ENCODE data around the gene COPS7B.

Gene COPS7B

DNA sequence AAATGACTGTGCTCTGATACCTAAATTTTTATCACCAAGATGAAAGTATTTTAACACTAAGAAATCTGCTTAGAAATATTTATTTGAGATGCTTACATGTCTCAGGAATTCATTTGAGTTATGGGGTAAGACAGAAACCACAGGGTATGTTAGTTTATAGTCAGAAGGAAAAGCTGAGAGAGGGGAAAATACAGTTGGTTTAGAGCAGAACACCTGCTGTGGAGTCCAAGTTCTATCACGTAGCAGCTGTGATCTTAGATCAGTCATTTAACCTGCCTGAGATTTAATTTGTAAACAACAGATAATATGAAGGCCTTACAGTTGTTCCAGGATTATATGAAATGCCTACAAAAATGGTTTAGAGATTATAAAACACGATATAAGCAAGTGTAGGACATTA lies 34.2 kb upstream of the COPS7B start:
- H3K27ac ChIP-seq = no peak overlapping the region
- TF ChIP-seq, protein P1, sequence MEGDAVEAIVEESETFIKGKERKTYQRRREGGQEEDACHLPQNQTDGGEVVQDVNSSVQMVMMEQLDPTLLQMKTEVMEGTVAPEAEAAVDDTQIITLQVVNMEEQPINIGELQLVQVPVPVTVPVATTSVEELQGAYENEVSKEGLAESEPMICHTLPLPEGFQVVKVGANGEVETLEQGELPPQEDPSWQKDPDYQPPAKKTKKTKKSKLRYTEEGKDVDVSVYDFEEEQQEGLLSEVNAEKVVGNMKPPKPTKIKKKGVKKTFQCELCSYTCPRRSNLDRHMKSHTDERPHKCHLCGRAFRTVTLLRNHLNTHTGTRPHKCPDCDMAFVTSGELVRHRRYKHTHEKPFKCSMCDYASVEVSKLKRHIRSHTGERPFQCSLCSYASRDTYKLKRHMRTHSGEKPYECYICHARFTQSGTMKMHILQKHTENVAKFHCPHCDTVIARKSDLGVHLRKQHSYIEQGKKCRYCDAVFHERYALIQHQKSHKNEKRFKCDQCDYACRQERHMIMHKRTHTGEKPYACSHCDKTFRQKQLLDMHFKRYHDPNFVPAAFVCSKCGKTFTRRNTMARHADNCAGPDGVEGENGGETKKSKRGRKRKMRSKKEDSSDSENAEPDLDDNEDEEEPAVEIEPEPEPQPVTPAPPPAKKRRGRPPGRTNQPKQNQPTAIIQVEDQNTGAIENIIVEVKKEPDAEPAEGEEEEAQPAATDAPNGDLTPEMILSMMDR (conservative IDR thresholded peaks at IDR 0.05) = no peak
- no peak for TF ChIP-seq ZFX (IDR thresholded peaks at IDR 0.05)

DNA sequence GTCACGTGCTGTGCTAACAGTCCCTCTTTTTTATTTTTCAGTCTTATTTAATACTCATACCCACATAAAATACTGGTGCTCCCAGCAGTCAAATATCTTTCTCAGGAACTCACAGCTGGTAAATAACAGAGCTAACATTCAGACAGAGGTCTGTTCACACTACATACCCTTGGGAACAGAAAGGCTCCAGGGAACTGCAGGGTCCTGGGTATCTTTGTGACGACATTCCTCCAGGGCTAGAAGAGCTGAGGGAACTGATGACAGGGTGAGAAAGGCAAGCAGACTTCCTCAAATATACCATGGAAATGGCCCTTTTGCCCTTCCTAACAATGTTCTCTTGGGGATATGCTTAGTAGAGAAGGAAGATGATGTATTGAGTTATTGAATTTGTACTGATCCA lies 24.5 kb upstream of the COPS7B start:
- TF ChIP-seq, protein P1 (conservative IDR thresholded peaks at IDR 0.05) = no peak
- no peak for TF ChIP-seq ZFX (IDR thresholded peaks at IDR 0.05)
- no peak overlapping the region for H3K27ac ChIP-seq

DNA sequence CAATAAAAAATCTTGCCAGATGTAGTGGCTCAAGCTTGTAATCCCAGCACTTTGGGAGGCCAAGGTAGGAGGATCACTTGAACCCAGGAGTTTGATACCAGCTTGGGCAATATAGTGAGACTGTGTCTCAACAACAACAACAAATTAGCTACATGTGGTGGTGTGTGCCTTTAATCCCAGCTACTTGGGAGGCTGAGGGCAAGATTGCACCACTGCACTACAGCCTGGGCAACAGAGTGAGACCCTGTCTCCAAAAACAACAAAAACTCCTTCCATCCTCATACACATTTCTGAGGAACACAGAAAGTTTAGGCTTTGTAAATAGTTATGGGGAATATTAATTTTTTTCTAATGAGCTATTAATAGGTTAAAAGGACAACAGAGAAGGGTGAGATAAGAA lies 22.1 kb upstream of the COPS7B start:
- no peak for TF ChIP-seq ZFX (IDR thresholded peaks at IDR 0.05)
- TF ChIP-seq, protein P1 (conservative IDR thresholded peaks at IDR 0.05) = no peak
- H3K27ac ChIP-seq = no peak overlapping the region

DNA sequence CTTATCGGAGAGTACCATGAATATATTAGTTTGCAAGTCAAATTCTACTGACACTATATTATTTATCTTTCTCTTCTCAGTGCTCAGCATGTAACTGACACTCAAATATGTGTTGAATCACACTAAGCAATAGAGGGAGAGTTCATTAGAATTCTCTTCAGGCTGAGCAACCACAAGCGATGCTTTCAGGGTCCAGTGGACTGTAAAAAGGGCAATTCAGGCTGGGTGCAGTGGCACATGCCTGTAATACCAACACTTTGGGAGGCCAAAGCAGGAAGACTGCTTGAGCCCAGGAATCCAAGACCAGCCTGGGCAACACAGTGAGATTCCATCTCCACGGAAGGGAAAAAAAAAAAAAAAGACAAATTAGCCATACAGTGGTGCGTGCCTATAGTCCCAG lies 21.5 kb upstream of the COPS7B start:
- no peak for TF ChIP-seq ZFX (IDR thresholded peaks at IDR 0.05)

DNA sequence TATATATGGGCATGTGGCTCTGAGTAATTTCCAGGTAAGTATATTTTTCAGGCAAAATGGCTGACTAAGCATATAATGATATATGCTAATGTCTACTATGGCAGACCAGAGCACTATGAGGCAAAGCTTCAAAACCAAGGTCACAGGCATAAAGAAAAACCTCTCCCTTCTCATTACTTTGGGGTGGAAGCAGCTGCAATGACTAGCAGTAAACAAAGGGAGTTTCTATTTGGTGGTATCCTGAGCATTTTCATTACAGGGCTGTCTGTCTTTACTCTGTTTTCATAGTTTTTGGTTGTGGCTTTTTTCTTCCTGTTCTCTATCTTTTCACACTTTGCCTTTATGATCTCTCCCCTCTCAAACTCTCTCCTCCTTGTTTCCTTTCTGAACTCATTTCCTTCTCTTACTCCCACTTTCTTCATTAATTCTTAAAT lies 20.7 kb upstream of the COPS7B start:
- TF ChIP-seq, protein P1 (conservative IDR thresholded peaks at IDR 0.05) = no peak
- TF ChIP-seq ZFX (IDR thresholded peaks at IDR 0.05) = no peak
- no peak overlapping the region for H3K27ac ChIP-seq

More for the DNA sequence above, 21.5 kb upstream of the COPS7B start:
- no peak overlapping the region for H3K27ac ChIP-seq

DNA sequence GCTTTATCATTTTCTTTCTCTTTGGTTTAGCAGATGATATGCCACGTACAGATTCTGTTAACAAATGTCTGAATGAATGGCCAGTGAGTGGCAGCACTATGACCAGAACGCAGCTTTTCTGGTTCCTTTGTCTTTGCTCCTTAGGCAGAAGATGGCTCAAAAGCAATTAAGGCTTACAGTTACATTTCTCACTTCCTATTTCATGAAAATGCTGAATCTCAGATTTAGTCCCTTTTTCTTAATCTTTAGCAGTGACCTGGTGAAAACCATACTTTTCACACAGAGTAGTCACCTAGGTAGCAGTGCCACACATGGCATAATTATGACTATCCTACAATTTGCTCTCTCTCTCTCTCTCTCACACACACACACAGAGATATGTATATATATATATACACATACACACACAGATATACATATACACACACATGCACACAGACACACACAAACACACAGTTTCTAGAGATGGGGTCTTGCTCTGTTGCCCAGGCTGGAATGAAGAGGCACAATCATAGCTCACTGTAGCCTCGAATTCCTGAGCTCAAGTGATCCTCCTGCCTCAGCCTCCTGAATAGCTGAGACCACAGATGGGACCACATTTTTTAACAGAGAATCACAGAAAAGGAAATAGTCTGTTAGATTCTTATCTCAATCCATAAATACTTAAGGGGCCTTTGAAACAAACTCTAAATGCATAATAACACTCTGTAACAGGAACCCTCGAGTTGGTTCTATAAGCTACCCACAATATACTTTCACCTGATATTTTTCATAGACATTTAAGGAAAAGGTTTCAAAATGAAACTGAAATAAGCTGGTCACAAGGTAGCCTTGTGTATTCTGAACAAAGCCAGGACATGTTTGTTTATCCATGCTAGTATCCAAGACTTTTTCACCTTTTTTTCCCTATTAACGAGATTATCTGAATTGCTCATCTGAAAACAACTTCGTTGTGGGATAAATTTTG lies 16.8 kb upstream of the COPS7B start:
- H3K27ac ChIP-seq = no peak overlapping the region
- no peak for TF ChIP-seq ZFX (IDR thresholded peaks at IDR 0.05)
- TF ChIP-seq, protein P1 (conservative IDR thresholded peaks at IDR 0.05) = no peak

DNA sequence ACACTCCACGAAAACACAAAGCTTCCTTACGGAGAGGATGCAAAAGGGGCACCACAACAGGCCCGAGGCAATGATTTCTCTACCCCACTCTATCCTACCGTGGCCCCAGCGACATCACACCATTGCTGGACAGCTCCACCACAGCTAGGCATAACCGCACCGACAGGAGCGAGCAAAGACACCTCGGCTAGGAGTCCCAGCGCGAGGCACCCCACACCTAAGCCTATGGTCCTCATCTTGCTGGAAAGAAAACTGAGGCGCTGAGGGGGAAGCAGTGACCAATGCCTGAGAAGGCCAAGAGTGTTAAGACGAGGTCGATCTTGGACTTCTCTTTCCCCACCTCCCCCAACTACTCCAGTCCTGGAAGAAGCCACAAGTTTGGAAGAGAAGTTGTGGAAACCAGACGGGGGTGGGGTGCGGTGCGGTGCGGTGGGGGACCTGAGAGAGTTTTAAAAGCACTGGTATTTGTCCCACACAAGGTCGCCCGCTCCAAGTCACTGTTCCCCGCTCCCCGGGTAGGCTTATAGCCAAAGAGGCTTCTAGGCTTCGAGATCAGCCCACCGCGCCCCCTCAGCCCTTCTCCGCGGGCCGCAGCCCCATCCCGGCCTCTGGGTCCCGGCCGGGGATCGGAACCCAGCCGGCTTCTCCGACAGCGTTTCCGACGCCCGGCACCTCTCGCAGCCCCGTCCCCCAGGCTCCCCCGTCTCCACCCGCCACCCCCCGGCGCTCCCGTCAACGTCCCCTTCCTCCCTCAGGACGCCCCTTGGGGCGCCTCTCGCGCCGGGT lies 5.9 kb upstream of the COPS7B start:
- TF ChIP-seq, protein P1 (conservative IDR thresholded peaks at IDR 0.05) = no peak
- no peak for TF ChIP-seq ZFX (IDR thresholded peaks at IDR 0.05)
- H3K27ac ChIP-seq = peak overlapping the region; percentile 67

Data from C4-2B (cell line).